SK-MEL-5 (cell line): ENCODE results near the gene PJA2. TPM values are rescaled to one million over a fixed set of nuclear protein-coding genes. Genes with fewer than 3 reads are reported as not detected.

Experiments
- DNase-seq: peaks from one replicate; pipeline ENCODE4 v3.0.0-alpha.2; 2016; ENCODE audit warnings: low read depth, low spot score
- in situ Hi-C: cut with HindIII; loops from 2 replicates; pipeline ENCODE4 v1.10.0; 2016; ENCODE audit warnings: low sequenced_read_pairs, high pct_unique_total_duplicates, low pct_unique_long_range_greater_than_20kb
- total RNA-seq: library from RNA; depleted of rRNA; stranded (reverse); fragments of >200 nt; shearing (Covaris generic); gene quantifications from 2 replicates; pipeline ENCODE4 v1.2.3, GENCODE V29; 2014

Gene PJA2
- total RNA-seq, 1 experiment from 2014 or later: 30.1 TPM

DNA sequence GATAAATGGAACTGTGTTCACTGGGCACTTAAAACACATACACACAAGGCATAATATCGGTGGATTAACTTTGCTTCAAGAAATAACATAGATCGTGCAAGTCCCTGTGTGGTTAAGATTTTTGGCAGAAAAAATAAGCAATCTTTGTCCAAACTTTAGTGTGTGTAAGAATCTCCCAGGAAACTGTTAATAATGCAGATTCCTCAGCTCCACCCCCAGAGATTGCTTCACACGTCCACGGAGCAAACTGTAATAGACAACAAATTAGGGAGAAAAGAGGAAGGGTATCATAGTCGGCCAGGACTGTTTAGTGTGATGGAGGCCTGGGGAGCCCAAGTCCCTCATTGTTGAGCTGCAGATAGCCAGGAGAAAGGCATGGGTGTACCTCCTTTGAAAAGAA, 84.8 kb downstream of the PJA2 start:
- in situ Hi-C loops: no loop called here
- no peak for DNase-seq

DNA sequence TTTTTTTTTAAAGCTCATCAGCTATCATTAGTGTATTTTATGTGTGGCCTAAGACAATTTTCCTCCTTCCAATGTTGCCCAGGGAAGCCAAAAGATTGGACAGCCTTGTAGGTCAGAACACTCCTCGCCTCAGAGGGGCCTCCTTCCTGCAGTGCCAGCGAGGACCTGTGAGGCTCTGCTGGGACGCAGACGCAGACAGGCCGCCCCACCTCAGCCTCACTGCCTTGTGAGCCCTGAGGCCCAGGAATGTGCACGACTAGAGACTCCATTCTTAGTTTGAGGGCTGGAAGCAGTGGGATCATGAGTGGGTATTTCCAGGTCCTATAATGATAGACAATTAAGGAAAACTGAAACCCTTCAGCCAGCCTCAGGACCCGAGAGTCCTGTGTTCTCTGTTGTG, 85.4 kb downstream of the PJA2 start:
- in situ Hi-C loops: no loop called here
- DNase-seq: no peak

DNA sequence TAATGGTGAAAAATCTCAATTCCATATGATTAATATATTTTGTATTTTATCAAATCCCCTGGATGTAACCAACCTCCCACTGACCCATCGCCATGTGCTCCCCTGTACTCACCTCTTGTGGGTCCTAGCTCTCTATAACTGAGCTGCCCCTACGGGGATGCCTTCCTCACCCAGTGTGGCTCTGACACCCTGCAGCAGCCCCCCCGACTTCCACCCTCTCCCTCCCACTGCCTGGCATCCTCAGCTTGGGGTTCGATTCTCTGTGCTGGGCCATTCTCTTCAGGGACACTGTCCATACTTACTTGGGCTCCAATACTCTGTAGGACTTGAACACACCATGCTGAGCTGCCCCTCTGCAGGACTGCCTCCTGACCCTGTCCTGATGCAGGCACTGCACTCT, 87.1 kb downstream of the PJA2 start:
- in situ Hi-C loops: no loop called here
- DNase-seq: no peak

DNA sequence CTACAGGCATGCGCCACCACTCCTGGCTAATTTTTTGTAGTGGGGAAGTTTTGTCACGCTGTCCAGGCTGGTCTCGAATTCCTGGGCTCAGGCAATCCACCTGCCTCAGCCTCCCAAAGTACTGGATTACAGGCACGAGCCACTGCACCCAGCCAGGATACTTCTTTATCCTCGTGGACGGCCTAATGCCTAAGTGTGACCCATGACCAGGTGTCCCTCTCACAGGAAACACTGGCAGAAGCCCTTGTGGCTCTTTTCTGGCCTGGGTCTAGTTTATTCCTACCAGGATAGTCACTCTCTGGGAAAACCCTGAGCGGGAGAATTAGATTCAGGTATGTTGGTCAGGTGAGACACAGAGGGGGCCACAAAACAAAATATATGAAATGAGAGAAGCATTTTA, 90.4 kb downstream of the PJA2 start:
- in situ Hi-C loops: no loop called here

DNA sequence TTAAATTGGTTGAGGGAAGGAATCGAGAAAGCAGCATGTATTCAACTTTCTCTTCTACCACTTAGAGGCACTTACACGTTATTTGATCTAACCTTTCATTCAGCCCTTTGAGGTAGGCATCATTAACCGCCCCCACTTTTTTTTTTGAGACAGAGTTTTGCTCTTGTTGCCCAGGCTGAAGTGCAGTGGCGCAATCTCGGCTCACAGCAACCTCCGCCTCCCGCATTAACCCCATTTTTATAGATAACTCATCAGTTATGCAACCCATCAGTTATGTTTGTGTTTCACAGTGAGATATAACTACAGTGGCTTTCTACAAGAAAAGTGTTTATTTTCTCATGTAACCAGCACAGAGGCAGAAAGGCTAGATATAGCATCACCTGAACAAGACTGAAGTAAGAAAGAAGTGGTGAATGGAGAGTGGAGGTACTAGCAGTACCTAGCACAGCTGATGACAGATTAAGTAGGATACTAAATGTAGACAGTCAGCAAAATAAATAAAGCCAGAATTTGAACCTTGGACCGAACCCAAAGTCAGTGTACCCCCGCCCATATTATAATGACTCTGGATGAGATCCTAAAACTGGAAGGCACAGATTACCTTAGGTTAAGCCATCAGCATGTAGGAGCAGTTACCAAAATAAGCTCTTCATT, 91.2 kb downstream of the PJA2 start:
- no peak for DNase-seq
- in situ Hi-C loops: no loop called here

More for the DNA sequence above, 90.4 kb downstream of the PJA2 start:
- no peak for DNase-seq

DNA sequence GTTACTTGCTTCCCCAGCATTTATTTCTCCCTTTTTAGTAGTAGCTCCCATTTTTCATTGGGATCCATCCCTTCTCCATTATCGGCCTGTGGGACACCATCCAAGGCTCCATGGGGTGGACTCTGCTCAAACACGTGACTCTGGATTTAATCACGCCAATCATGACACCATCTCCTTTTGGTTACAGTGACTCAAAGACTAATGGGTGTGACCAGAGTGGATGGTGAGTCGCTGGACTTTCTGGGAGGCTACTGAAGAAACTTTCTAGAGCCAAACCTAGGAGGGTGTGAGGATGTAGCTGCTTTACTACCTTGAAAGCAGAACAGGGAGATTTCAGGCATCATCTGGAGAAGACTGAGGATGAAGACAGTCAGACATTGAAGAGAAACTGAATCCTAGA, 93.1 kb downstream of the PJA2 start:
- in situ Hi-C loops: no loop called here
- DNase-seq: no peak

DNA sequence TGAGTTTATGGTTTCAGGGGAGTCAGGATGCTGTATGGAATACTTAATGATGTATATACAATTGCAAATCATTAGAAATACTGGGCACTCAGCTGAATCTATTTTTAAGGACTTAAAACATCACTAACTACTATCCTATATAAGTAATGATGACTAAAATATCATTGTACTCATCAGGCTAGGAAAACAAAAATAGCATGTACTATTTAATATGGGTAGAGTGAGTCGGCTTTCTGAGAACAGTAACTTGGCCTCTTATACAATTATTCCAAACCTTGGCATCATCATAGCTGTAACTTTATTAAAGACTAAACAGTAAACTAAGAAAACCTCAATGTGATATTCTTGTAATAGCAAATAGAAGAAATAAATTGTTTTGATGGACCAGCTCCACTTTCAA, 94.5 kb downstream of the PJA2 start:
- DNase-seq: no peak
- in situ Hi-C loops: no loop called here

DNA sequence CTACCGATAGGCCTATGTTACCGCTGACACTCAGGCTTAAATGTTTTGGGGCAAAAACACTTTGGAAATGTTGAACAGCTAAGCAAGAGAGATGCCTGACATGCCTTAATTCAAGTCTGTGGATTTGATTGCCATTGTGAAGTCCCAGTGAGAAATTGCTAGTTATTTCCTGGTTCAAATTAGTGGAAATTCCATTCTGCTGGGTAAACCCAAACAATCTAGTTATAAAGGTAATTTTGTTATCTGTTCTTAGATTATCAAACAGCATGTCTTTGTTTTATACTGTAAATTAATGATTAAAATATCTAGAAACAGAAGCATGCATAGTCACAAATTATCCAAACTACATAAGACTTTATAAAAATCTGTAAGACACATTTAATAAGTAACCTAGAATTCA, 96.6 kb downstream of the PJA2 start:
- no peak for DNase-seq
- in situ Hi-C loops: no loop called here

DNA sequence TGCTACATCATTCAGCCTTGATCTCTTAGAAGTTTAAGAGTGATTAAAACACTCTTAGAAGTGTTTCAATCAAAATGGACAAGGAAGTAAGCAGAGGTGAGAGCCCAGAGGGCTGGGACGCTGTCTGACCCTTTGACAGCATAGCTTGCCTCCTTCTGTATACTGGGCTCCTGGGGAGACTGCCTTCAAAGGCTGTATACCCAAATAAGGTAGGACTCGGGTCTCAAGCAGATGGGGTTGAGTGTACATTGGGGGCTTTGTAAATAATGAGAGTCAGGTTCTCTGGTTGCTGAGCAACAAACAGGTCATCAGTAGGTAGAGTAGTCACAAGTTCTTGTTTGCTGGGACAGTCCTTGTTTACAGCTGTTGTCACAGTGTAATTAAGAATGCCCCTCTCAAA, 97.1 kb downstream of the PJA2 start:
- in situ Hi-C loops: no loop called here
- no peak for DNase-seq

DNA sequence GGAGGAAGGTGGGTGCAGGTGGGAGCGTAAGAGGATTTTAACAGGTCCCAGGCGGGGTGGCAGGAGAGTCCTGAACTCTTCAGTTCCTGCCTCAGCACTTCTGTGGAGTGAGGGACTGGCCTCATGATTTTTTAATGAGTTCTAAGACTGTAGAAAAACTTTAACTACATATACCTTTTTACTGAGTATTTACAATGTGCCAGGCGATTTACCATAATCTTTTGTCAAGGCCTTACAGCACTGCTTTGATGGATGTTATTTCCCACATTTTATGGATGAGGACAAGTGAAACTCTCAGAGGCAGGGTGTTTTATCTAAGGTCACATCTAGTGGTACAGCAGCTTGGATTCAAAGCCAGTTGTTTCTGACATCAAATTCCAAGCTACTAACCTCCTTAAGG, 99.5 kb downstream of the PJA2 start:
- in situ Hi-C loops: no loop called here
- no peak for DNase-seq

DNA sequence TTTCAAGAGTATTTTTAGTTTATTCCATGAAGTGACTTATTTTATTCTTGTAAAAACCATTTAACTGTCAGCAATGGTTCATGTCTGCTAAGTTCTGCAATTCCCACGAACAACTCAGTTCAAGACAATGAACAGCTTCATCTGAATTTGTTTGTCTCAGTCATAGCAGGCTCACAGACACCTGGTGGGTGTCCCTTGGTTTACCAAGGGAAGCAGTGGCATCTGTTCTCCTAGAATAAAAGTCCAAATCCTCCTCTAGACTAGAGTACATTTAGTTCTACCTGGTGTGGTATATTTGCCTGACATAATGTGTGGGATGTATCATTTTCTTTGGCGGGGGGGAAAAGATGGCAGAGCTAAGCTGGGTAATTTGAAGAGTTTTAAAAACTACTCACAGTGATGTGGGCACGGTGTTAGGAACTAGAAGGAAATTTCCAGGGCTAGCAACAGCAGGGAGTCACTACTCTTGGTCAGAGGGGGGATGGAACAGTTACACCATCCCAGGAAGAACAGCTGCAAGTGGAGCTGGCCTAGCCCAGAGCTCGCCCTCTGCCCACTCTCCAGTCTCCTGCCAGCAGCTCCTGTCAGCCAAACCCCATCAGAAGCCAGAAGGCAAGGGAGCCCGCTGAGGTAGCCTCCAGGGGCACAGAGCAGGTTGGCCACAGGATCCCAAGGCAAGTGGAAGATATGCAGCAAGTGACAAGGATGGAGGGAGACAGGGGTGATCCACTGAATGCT, 100.3 kb downstream of the PJA2 start:
- in situ Hi-C loops: no loop called here
- no peak for DNase-seq

DNA sequence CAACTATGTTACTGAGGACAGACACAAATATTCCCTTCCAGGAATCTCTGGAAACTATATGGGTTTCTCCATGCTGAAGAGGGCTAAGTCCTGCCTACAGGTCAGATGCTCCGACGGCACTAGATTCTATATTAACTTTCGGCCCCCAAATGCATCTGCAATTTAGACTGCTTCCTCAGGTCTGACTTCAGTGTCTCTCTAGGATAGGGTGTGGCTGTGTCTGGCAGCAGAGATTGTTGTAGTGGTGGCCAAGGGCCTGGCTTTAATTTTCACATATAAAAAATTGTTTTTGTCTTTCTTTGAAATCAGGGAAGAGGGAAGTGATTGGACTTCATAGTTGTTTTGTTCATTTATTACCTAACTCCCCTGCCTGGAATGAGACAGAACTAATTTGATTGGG, 101.8 kb downstream of the PJA2 start:
- no peak for DNase-seq
- in situ Hi-C loops: no loop called here

DNA sequence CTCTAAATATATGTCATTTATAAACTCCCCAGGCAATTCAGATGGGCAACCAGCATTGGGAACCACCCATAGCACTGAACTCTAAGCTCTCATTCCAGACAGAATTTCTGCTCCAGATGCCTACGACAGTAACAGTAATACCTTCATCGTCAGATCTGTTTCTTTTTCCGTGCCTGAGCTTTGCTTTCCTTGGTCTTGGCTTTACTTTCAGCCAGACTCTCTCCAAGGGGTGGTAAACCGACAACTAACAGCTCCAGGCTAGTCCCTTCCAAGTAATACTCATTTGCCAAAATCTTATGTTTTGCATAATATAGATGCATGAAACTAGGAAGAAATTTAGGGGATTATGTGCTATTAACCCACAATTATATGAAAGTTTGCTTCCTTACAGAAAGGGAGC, 102.3 kb downstream of the PJA2 start:
- no peak for DNase-seq
- in situ Hi-C loops: no loop called here

DNA sequence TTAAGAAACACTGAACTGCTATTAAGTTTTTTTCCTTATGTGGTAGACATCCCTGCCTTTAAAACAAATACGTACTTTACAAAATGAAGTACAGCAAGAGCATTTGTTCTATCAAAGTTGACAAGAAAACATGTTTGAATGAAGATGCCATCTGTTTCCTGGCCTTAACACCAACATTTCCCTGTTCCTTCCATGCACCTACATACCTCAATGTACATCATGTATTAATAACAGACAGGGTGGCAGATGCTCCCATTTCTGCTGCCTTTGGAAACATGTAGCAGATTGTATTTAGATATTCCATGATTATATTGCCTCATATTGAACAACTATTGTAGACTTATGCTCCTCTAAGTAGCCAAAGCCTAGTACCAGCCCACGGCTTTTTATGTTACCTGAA, 104.4 kb downstream of the PJA2 start:
- no peak for DNase-seq
- in situ Hi-C loops: no loop called here

DNA sequence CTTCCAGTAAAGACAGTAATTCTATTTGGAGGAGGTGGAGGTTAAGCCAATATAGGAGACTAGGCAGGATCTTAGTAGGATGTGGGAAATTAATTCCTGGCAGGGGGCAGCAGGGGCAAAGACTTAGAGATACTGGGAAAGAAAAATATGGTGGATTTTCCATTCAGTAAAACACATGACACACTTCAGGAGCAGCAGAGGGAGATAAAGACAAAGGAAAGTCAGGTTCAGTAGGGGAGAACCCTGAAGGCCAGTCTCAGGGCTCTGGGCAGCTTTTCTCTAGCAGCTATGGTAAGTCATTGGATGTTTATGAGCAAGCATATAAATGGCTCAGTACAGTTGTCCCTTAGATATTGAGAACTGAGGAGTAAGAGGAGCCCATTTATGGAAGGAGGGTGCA, 105.5 kb downstream of the PJA2 start:
- in situ Hi-C loops: no loop called here
- no peak for DNase-seq

DNA sequence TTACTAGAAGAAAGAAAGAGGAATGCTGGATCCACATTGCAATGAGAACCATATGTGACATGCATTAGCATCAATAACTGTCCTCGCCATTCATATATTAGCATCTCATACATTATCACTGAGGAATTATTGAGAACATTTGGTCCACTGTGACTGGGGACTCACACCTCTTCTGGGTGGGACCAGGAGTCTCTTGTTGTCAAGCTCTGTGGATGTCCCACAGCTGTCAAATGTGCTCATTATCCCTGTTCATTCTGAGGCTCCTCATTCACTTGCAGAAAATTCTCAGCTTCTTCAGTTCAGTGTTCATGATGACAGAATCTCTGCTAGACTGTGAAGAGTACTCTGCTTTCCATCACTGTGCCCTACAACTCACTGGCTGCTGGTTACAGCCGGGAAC, 109.4 kb downstream of the PJA2 start:
- in situ Hi-C loops: no loop called here
- DNase-seq: no peak

DNA sequence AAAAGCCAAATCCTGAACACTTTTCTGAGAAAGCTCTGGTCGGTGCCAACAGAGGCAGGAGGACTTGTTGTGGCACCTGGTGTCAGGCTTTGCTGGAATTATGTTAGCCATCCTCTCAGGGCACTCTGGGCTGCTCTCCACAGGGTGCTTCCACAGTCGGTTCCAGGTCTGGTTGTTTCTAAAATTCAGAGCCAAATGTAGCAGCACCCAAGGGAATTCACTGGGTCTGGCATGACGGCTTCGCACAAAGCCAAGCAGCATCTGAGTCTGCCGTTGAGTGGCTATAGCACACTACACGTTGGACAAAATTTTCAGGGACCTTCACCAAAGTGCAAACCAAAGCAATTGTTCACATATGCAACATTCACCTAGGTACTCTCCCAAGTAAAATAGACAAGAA, 110.2 kb downstream of the PJA2 start:
- in situ Hi-C loops: no loop called here
- DNase-seq: no peak

DNA sequence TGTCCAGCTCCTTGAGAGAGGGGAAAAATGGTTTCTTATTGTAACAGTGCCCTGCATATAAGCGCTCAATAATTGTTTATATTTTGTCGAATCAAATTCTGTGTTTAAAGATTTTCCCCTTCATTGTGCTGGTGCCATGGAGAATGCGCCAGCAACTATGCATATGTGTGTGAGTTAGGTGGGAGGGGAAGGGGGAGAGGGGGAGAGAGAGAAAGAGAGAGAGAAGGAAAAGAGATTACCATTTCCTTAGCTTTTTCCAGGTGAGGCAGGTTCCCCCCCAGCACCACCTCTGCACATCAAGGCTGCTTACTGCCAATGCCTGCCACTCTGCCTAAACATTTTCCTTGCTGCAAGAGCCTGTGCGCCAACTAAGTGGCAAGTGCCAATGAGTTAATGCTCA, 111.0 kb downstream of the PJA2 start:
- in situ Hi-C loops: no loop called here
- DNase-seq: no peak

DNA sequence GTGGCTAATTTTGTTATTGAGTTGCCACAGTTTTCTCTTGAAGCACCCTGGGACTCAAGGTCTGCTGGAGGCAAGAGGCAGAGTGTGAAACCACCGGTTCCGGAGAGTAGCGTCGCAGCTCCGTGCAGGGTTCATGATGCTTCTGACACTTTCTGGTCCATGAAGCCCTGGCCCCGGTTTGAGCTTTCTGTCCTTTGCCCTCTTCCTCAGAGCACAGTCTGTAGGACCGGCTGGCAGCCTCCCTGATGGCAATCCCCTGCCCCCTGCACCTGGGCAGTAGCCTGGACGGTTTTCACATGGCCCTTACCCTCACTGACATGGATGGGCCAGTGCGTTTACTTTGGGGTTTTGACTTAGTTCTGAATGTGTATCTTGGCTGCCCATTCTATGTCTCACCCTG, 111.9 kb downstream of the PJA2 start:
- in situ Hi-C loops: no loop called here
- no peak for DNase-seq
